Mesendoderm (in vitro differentiated cells): Measurements from ENCODE around the gene TAF6.

Experiments
- DNase-seq: peaks from one replicate; pipeline ENCODE4 v3.0.0; 2013
- H2AK5ac ChIP-seq: 2 replicates; pipeline ENCODE4 v1.6.1; 2013; ENCODE audit warnings: low read length, inconsistent platforms
- H2BK120ac ChIP-seq: 2 replicates; pipeline ENCODE4 v1.6.1; 2013; ENCODE audit warnings: low read depth, mild to moderate bottlenecking, low read length, moderate library complexity, mixed read lengths
- H2BK15ac ChIP-seq: replicated peaks from 2 replicates; pipeline ENCODE4 v1.6.1; 2013; ENCODE audit warnings: low read depth, mild to moderate bottlenecking, moderate library complexity
- H2BK5ac ChIP-seq: 2 replicates; pipeline ENCODE4 v1.6.1; 2013; ENCODE audit warnings: low read length, inconsistent platforms
- H3K18ac ChIP-seq: 2 replicates; pipeline ENCODE4 v1.6.1; 2013; ENCODE audit warnings: mild to moderate bottlenecking, low read length, mixed read lengths
- H3K23ac ChIP-seq: one replicate; pipeline ENCODE4 v1.6.1; 2013; ENCODE audit warnings: low read length
- H3K27ac ChIP-seq: 2 replicates; pipeline ENCODE4 v1.5.1; 2013; ENCODE audit warnings: low read depth, mild to moderate bottlenecking, inconsistent platforms, low read length, moderate library complexity
- H3K27me3 ChIP-seq: 2 replicates; pipeline ENCODE4 v1.6.1; 2013; ENCODE audit warnings: low read length, control low read depth, mild to moderate bottlenecking, inconsistent platforms; ENCODE audit not compliant: insufficient read depth, poor library complexity
- H3K36me3 ChIP-seq: 2 replicates; pipeline ENCODE4 v1.6.1; 2013; ENCODE audit warnings: low read length, inconsistent platforms; ENCODE audit not compliant: control insufficient read depth, insufficient read depth
- H3K4ac ChIP-seq: one replicate; pipeline ENCODE4 v1.6.1; 2013; ENCODE audit warnings: low read depth, mild to moderate bottlenecking, low read length, moderate library complexity
- H3K4me1 ChIP-seq: 2 replicates; pipeline ENCODE4 v1.6.1; 2013; ENCODE audit warnings: low read depth, low read length, inconsistent platforms; ENCODE audit not compliant: control insufficient read depth
- H3K4me2 ChIP-seq: 2 replicates; pipeline ENCODE4 v1.6.1; 2013; ENCODE audit warnings: low read length
- H3K4me3 ChIP-seq: 2 replicates; pipeline ENCODE4 v1.5.1; 2013; ENCODE audit warnings: mild to moderate bottlenecking, low read length
- H3K56ac ChIP-seq: one replicate; pipeline ENCODE4 v1.6.1; 2013; ENCODE audit warnings: low read length
- H3K79me1 ChIP-seq: 2 replicates; pipeline ENCODE4 v1.6.1; 2013; ENCODE audit warnings: low read length, inconsistent platforms
- H3K79me2 ChIP-seq: 2 replicates; pipeline ENCODE4 v1.6.1; 2013; ENCODE audit warnings: mild to moderate bottlenecking, low read length; ENCODE audit not compliant: control insufficient read depth, insufficient read depth
- H3K9ac ChIP-seq: 2 replicates; pipeline ENCODE4 v1.6.1; 2013; ENCODE audit warnings: low read length, inconsistent platforms
- H4K5ac ChIP-seq: one replicate; pipeline ENCODE4 v1.6.1; 2013; ENCODE audit warnings: low read length
- H4K8ac ChIP-seq: one replicate; pipeline ENCODE4 v1.6.1; 2013; ENCODE audit warnings: low read depth, mild to moderate bottlenecking, control low read depth, low read length, moderate library complexity
- WGBS: extraction: QIAGEN DNeasy Blood & Tissue Kit; methylation state at CpG from one replicate; pipeline ENCODE4 v1.1.7; 2013; ENCODE audit warnings: low lambda C conversion rate, missing lambda C conversion rate; ENCODE audit not compliant: insufficient coverage; ENCODE audit errors: extremely low coverage; 5-methylcytosine and 5-hydroxymethylcytosine counted together

TAF6 gene

GRCh38 chr7:100095704-100096103 lies 23.5 kb downstream of the TAF6 start:
- peaks cover 47% of the 10 kb centered on the region for H3K36me3 ChIP-seq
- no peak for DNase-seq
- H2AK5ac ChIP-seq: no peak overlapping the region
- no peak overlapping the region for H3K4ac ChIP-seq
- H3K23ac ChIP-seq: no peak overlapping the region
- H3K27me3 ChIP-seq: no peaks in the 10 kb centered on the region
- peaks cover 24% of the 10 kb centered on the region for H3K79me1 ChIP-seq
- no peak overlapping the region for H2BK15ac ChIP-seq
- no CpG with 5 or more reads among the region's 17 CpGs for WGBS
- H2BK5ac ChIP-seq: no peak overlapping the region
- no peak overlapping the region for H4K8ac ChIP-seq
- no peak overlapping the region for H3K9ac ChIP-seq
- no peak overlapping the region for H4K5ac ChIP-seq
- peaks cover 5% of the 10 kb centered on the region for H3K4me1 ChIP-seq
- H2BK120ac ChIP-seq: no peak overlapping the region
- H3K79me2 ChIP-seq: peaks cover 37% of the 10 kb centered on the region
- H3K4me2 ChIP-seq: no peak overlapping the region
- H3K18ac ChIP-seq: no peak overlapping the region
- H3K27ac ChIP-seq: no peak overlapping the region
- no peak overlapping the region for H3K4me3 ChIP-seq
- H3K56ac ChIP-seq: no peak overlapping the region

DNA sequence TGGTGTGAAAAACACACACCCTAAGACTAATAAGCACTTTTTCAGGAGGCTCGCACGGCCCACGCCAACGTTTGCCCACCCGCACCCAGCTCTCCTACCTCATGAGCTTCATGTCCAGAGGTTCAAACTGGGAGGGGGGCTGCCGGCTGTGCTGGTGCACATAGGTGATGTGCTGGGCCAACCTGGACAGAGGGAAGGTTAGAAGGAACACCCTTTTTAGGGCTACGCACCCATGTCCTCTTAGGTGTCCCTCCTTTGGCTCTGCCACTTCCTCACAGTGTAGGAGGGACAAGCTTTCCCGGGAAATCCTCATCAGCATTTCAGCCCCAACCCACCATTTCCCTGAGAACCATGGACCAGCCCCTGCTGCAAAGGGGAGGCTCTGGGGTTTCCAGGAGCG lies 23.9 kb downstream of the TAF6 start:
- H3K56ac ChIP-seq: no peak overlapping the region
- H3K18ac ChIP-seq: no peak overlapping the region
- H3K4me3 ChIP-seq: no peak overlapping the region
- H4K8ac ChIP-seq: no peak overlapping the region
- no peak overlapping the region for H4K5ac ChIP-seq
- no CpG with 5 or more reads among the region's 9 CpGs for WGBS
- no peak overlapping the region for H2BK120ac ChIP-seq
- H3K4me1 ChIP-seq: peaks cover 5% of the 10 kb centered on the region
- no peaks in the 10 kb centered on the region for H3K27me3 ChIP-seq
- peaks cover 47% of the 10 kb centered on the region for H3K36me3 ChIP-seq
- H3K9ac ChIP-seq: no peak overlapping the region
- no peak overlapping the region for H3K27ac ChIP-seq
- DNase-seq: no peak
- no peak overlapping the region for H3K4me2 ChIP-seq
- peaks cover 24% of the 10 kb centered on the region for H3K79me1 ChIP-seq
- H3K4ac ChIP-seq: no peak overlapping the region
- peaks cover 35% of the 10 kb centered on the region for H3K79me2 ChIP-seq
- H3K23ac ChIP-seq: no peak overlapping the region
- no peak overlapping the region for H2BK15ac ChIP-seq
- H2AK5ac ChIP-seq: no peak overlapping the region
- H2BK5ac ChIP-seq: no peak overlapping the region

- WGBS: no CpG with 5 or more reads among the region's 16 CpGs
- Histone ChIP-seq H3K79me2 (peaks cover 24% of the 10 kb centered on the region), H3K4me2 (no peak overlapping the region), H3K9ac (no peak overlapping the region), H3K23ac (no peak overlapping the region), H3K56ac (no peak overlapping the region), H3K4me1 (no peaks in the 10 kb centered on the region), H3K79me1 (peaks cover 21% of the 10 kb centered on the region), H2AK5ac (no peak overlapping the region), H4K8ac (no peak overlapping the region), H3K4me3 (no peak overlapping the region), H3K4ac (no peak overlapping the region), H2BK5ac (no peak overlapping the region), H2BK15ac (no peak overlapping the region), H3K27me3 (no peaks in the 10 kb centered on the region), H3K27ac (no peak overlapping the region), H3K18ac (no peak overlapping the region), H2BK120ac (no peak overlapping the region), H4K5ac (no peak overlapping the region), H3K36me3 (peaks cover 40% of the 10 kb centered on the region)
- no peak for DNase-seq
Measured at GRCh38 chr7:100093925-100094486, 25.2 kb downstream of the TAF6 start.

- H3K36me3 ChIP-seq: peaks cover 35% of the 10 kb centered on the region
Measured at GRCh38 chr7:100093498-100093897, 25.7 kb downstream of the TAF6 start.

DNA sequence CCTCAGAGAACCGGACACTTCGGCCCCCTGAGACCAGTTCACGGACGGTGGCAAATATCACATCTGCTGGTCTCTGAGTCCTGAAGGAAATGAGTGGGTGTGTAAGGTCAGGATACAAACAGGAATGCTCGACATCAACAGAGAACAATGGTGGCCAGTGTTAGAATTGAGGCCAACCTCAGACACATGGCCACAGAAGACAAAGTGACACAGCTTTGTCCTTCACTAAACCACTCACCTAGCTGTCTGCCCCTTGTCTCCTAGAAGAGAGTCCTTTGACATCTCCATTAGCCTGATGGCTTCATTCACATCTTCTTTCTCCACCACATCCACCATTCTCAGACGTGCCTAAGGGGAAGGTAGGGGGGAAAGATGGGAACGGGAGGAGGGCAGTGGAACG lies 26.1 kb downstream of the TAF6 start:
- no peak overlapping the region for H3K23ac ChIP-seq
- H4K5ac ChIP-seq: no peak overlapping the region
- H3K4me2 ChIP-seq: no peak overlapping the region
- no peak overlapping the region for H3K4me3 ChIP-seq
- H3K27me3 ChIP-seq: no peaks in the 10 kb centered on the region
- no peak overlapping the region for H4K8ac ChIP-seq
- no peak overlapping the region for H3K4ac ChIP-seq
- H3K18ac ChIP-seq: no peak overlapping the region
- no peaks in the 10 kb centered on the region for H3K4me1 ChIP-seq
- H3K27ac ChIP-seq: no peak overlapping the region
- no peak overlapping the region for H3K9ac ChIP-seq
- no peak overlapping the region for H3K56ac ChIP-seq
- H2BK5ac ChIP-seq: no peak overlapping the region
- peaks cover 15% of the 10 kb centered on the region for H3K79me2 ChIP-seq
- H2BK120ac ChIP-seq: no peak overlapping the region
- H2AK5ac ChIP-seq: no peak overlapping the region
- H2BK15ac ChIP-seq: no peak overlapping the region
- peaks cover 12% of the 10 kb centered on the region for H3K79me1 ChIP-seq
- H3K36me3 ChIP-seq: peaks cover 31% of the 10 kb centered on the region
- WGBS: no CpG with 5 or more reads among the region's 8 CpGs
- no peak for DNase-seq

More at GRCh38 chr7:100093498-100093897, 25.7 kb downstream of the TAF6 start:
- Histone ChIP-seq H3K9ac (no peak overlapping the region), H3K4me1 (no peaks in the 10 kb centered on the region), H3K27ac (no peak overlapping the region), H3K18ac (no peak overlapping the region), H2AK5ac (no peak overlapping the region), H2BK120ac (no peak overlapping the region), H3K4ac (no peak overlapping the region), H2BK15ac (no peak overlapping the region), H4K8ac (no peak overlapping the region), H4K5ac (no peak overlapping the region), H3K4me3 (no peak overlapping the region), H3K79me2 (peaks cover 19% of the 10 kb centered on the region), H3K23ac (no peak overlapping the region), H3K27me3 (no peaks in the 10 kb centered on the region), H3K4me2 (no peak overlapping the region), H2BK5ac (no peak overlapping the region), H3K79me1 (peaks cover 17% of the 10 kb centered on the region), H3K56ac (no peak overlapping the region)
- no CpG with 5 or more reads among the region's 13 CpGs for WGBS
- no peak for DNase-seq
